ENCODE data around the gene BCR.

BCR gene

GRCh38 chr22:23202812-23203451 lies 22.6 kb downstream of the BCR start:
- Histone ChIP-seq H3K27me3 (ENCODE audit: insufficient read depth, insufficient read length) (no peaks in the 10 kb centered on the region), H3K36me3 (ENCODE audit: insufficient read depth, insufficient read length, low read length) (peaks cover 27% of the 10 kb centered on the region), H3K4me3 (ENCODE audit: insufficient read length, low read depth) (no peak overlapping the region), H3K9me3 (ENCODE audit: insufficient read depth, low read length) (no peaks in the 10 kb centered on the region), H3K4me1 (ENCODE audit: insufficient read depth, insufficient read length) (no peaks in the 10 kb centered on the region), H3K9ac (ENCODE audit: insufficient read length, low read depth) (no peak overlapping the region)
- TF ChIP-seq SUZ12 (IDR thresholded peaks at IDR 0.05; ENCODE audit: extremely low read depth, insufficient read depth, insufficient read length) (no peak), ZNF274 (IDR thresholded peaks at IDR 0.05; ENCODE audit: low read depth, low read length) (no peak), YY1 (IDR thresholded peaks at IDR 0.05; ENCODE audit: insufficient read depth, insufficient read length) (no peak)
- no peak for DNase-seq (ENCODE audit: low read depth, low spot score)

- Histone ChIP-seq H3K36me3 (ENCODE audit: insufficient read depth, insufficient read length, low read length) (peaks cover 27% of the 10 kb centered on the region), H3K4me3 (ENCODE audit: insufficient read length, low read depth) (no peak overlapping the region), H3K9me3 (ENCODE audit: insufficient read depth, low read length) (no peaks in the 10 kb centered on the region), H3K4me1 (ENCODE audit: insufficient read depth, insufficient read length) (no peaks in the 10 kb centered on the region), H3K27me3 (ENCODE audit: insufficient read depth, insufficient read length) (no peaks in the 10 kb centered on the region), H3K9ac (ENCODE audit: insufficient read length, low read depth) (no peak overlapping the region)
- no peak for TF ChIP-seq YY1 (IDR thresholded peaks at IDR 0.05; ENCODE audit: insufficient read depth, insufficient read length)
- TF ChIP-seq SUZ12 (IDR thresholded peaks at IDR 0.05; ENCODE audit: extremely low read depth, insufficient read depth, insufficient read length) = no peak
- no peak for TF ChIP-seq ZNF274 (IDR thresholded peaks at IDR 0.05; ENCODE audit: low read depth, low read length)
- no peak for DNase-seq (ENCODE audit: low read depth, low spot score)
Observed at GRCh38 chr22:23203452-23204124, 23.3 kb downstream of the BCR start.

DNA sequence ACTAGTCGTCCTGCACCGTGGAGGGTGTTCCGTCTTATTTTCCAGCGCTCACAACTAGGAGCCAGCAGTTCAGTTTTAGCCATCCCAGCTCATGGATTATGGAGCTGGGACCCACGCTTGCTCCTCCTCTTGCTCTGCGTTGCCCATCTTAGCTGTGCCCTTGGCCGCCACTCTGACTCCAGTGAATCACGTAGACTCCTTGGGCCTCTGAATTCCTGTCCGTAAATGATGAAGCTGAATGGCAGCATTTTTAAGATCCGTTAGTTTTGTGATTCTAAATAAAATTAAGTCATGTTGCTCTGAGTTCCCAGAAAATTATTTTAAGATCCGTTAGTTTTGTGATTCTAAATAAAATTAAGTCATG lies 23.8 kb downstream of the BCR start:
- no peaks in the 10 kb centered on the region for H3K27me3 ChIP-seq (ENCODE audit: insufficient read depth, insufficient read length)
- H3K36me3 ChIP-seq (ENCODE audit: insufficient read depth, insufficient read length, low read length) = peaks cover 27% of the 10 kb centered on the region
- no peak for TF ChIP-seq YY1 (IDR thresholded peaks at IDR 0.05; ENCODE audit: insufficient read depth, insufficient read length)
- TF ChIP-seq SUZ12 (IDR thresholded peaks at IDR 0.05; ENCODE audit: extremely low read depth, insufficient read depth, insufficient read length) = no peak
- no peak for TF ChIP-seq ZNF274 (IDR thresholded peaks at IDR 0.05; ENCODE audit: low read depth, low read length)
- H3K9ac ChIP-seq (ENCODE audit: insufficient read length, low read depth) = no peak overlapping the region
- no peak for DNase-seq (ENCODE audit: low read depth, low spot score)
- no peak overlapping the region for H3K4me3 ChIP-seq (ENCODE audit: insufficient read length, low read depth)
- H3K4me1 ChIP-seq (ENCODE audit: insufficient read depth, insufficient read length) = no peaks in the 10 kb centered on the region
- no peaks in the 10 kb centered on the region for H3K9me3 ChIP-seq (ENCODE audit: insufficient read depth, low read length)

- DNase-seq (ENCODE audit: low read depth, low spot score) = no peak
- H3K9me3 ChIP-seq (ENCODE audit: insufficient read depth, low read length) = no peaks in the 10 kb centered on the region
- TF ChIP-seq YY1 (IDR thresholded peaks at IDR 0.05; ENCODE audit: insufficient read depth, insufficient read length) (no peak), SUZ12 (IDR thresholded peaks at IDR 0.05; ENCODE audit: extremely low read depth, insufficient read depth, insufficient read length) (no peak), ZNF274 (IDR thresholded peaks at IDR 0.05; ENCODE audit: low read depth, low read length) (no peak)
- peaks cover 27% of the 10 kb centered on the region for H3K36me3 ChIP-seq (ENCODE audit: insufficient read depth, insufficient read length, low read length)
- H3K27me3 ChIP-seq (ENCODE audit: insufficient read depth, insufficient read length) = no peaks in the 10 kb centered on the region
- no peaks in the 10 kb centered on the region for H3K4me1 ChIP-seq (ENCODE audit: insufficient read depth, insufficient read length)
- H3K9ac ChIP-seq (ENCODE audit: insufficient read length, low read depth) = no peak overlapping the region
- H3K4me3 ChIP-seq (ENCODE audit: insufficient read length, low read depth) = no peak overlapping the region
Observed at GRCh38 chr22:23204541-23205157, 24.3 kb downstream of the BCR start.

DNA sequence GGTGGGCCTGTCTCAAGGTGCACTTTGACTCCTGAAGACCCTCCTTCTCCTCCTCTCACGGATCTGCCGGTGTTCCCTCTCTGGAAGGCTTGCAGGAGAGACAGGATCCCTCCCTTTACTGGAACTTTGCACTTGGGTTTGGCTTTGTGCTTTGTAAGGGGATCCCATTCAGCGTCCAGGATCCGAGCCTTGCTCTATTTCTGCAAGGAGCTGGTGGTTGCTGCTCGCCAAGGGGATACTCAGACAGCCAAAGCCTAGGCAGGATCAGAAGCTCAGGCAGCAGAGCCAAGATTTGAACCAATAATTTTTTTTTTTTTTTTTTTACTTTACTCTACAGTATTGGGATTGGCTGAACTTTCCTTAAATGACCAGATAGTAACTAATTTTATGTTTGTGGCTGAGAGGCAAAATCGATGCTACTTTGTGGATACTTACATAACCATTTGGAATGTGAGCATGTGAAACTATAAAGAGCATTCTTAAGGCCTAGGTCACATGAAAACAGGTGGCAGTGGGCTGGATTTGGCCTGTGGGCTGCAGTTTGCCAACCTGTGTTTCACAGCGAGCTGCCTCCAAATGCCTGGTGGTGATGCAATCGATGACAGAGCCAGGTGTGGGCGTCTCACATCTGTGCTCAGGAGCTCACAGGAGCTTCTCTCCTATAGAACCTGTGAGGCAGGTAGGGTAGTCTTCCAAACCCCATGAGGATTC lies 25.2 kb downstream of the BCR start:
- TF ChIP-seq YY1 (IDR thresholded peaks at IDR 0.05; ENCODE audit: insufficient read depth, insufficient read length) (no peak), ZNF274 (IDR thresholded peaks at IDR 0.05; ENCODE audit: low read depth, low read length) (no peak), SUZ12 (IDR thresholded peaks at IDR 0.05; ENCODE audit: extremely low read depth, insufficient read depth, insufficient read length) (no peak)
- Histone ChIP-seq H3K9me3 (ENCODE audit: insufficient read depth, low read length) (no peaks in the 10 kb centered on the region), H3K36me3 (ENCODE audit: insufficient read depth, insufficient read length, low read length) (peaks cover 27% of the 10 kb centered on the region), H3K4me3 (ENCODE audit: insufficient read length, low read depth) (no peak overlapping the region), H3K9ac (ENCODE audit: insufficient read length, low read depth) (no peak overlapping the region), H3K27me3 (ENCODE audit: insufficient read depth, insufficient read length) (no peaks in the 10 kb centered on the region), H3K4me1 (ENCODE audit: insufficient read depth, insufficient read length) (no peaks in the 10 kb centered on the region)
- DNase-seq (ENCODE audit: low read depth, low spot score) = no peak

- TF ChIP-seq SUZ12 (IDR thresholded peaks at IDR 0.05; ENCODE audit: extremely low read depth, insufficient read depth, insufficient read length) = no peak
- TF ChIP-seq ZNF274 (IDR thresholded peaks at IDR 0.05; ENCODE audit: low read depth, low read length) = no peak
- TF ChIP-seq YY1 (IDR thresholded peaks at IDR 0.05; ENCODE audit: insufficient read depth, insufficient read length) = no peak
- Histone ChIP-seq H3K4me3 (ENCODE audit: insufficient read length, low read depth) (no peak overlapping the region), H3K9ac (ENCODE audit: insufficient read length, low read depth) (no peak overlapping the region), H3K9me3 (ENCODE audit: insufficient read depth, low read length) (no peaks in the 10 kb centered on the region), H3K4me1 (ENCODE audit: insufficient read depth, insufficient read length) (no peaks in the 10 kb centered on the region), H3K27me3 (ENCODE audit: insufficient read depth, insufficient read length) (no peaks in the 10 kb centered on the region), H3K36me3 (ENCODE audit: insufficient read depth, insufficient read length, low read length) (peaks cover 28% of the 10 kb centered on the region)
- no peak for DNase-seq (ENCODE audit: low read depth, low spot score)
Observed at GRCh38 chr22:23206915-23207314, 26.6 kb downstream of the BCR start.

Data from NT2/D1 (cell line).